ENCODE results near the gene PIF1.

DNA sequence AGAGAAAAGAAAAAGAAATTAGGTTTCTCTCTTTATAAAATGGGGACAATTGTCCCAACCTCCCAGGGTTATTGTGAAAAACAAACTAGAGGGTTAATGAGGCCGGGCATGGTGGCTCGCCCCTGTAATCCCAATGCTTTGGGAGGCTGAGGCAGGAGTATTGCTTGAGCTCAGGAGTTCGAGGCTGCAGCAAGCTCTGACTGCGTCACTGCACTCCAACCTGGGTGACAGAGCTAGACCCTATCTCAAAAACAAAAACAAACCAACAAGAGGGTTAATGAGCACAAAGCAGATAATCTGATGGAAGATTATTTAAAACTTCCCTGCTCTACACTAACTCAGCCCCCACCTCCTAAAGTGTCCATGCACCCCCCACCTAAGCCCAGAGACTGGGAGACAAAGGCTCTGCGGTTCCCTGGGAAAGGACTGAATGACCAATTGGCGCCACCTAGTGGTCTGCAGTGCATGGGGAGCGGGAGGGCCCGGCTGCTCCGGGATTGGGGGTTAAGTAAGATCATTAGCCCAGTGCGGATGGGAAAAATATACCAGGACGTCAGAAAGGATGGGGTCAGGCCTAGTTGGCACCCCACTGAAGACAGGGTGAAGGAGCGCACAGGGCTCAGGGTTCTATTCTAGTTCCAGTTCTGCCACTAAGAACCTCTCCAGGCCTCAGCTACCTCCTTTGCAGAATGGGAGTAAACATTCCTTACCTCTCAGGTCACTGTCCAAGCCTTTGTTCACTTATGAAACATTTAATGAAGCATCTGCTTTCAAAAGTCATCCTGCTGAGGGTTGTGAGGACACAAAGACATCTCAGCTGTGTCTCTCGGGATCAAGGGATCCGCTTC is 15.6 kb downstream of the PIF1 start:
- TF ChIP-seq POLR2A (IDR thresholded peaks at IDR 0.05; ENCODE audit: borderline replicate concordance, extremely low read depth, insufficient read depth, insufficient read length) (no peak), CTCF (IDR thresholded peaks at IDR 0.05 in 2 of 3, conservative IDR thresholded peaks at IDR 0.05 in 1 of 3; ENCODE audit: borderline replicate concordance in 1 of 3, insufficient read depth in 1 of 3, low read depth in 2 of 3, low read length in 2 of 3) (peak; percentile 91 to 98 (median 97)), TCF7L2 (IDR thresholded peaks at IDR 0.05; ENCODE audit: borderline replicate concordance, extremely low read depth, insufficient read depth, insufficient read length) (no peak), RAD21 (IDR thresholded peaks at IDR 0.05; ENCODE audit: low read depth) (peak; percentile 95), ZNF274 (IDR thresholded peaks at IDR 0.05; ENCODE audit: low read depth, low read length) (no peak), REST (IDR thresholded peaks at IDR 0.05; ENCODE audit: low read depth) (no peak), JUND (IDR thresholded peaks at IDR 0.05) (no peak), ELF1 (IDR thresholded peaks at IDR 0.05; ENCODE audit: borderline replicate concordance, low read depth) (no peak), POLR2AphosphoS5 (IDR thresholded peaks at IDR 0.05; ENCODE audit: low read depth, low read length) (no peak), CEBPB (IDR thresholded peaks at IDR 0.05; ENCODE audit: low read depth) (no peak)

Data from HCT116 (cell line).